OCI-LY1 (cell line): ENCODE measurements around the gene PM20D1.

ENCODE experiments used
- EZH2 ChIP-seq: fragments of 200-600 bp; sonication (generic), shearing (Covaris generic); IDR thresholded peaks from 2 replicates; pipeline ENCODE4 v1.8.0; 2017; ENCODE audit warnings: borderline replicate concordance, mixed run types, mild to moderate bottlenecking, antibody characterized with exemption, low read length, moderate library complexity, mixed read lengths
- TF ChIP-seq, protein P1 (sequence below): fragments of 200-600 bp; sonication (generic), shearing (Covaris generic); IDR thresholded peaks from 2 replicates; pipeline ENCODE4 v1.5.1; 2017; ENCODE audit warnings: mild to moderate bottlenecking, antibody characterized with exemption, low read length, moderate library complexity, mixed read lengths

DNA sequence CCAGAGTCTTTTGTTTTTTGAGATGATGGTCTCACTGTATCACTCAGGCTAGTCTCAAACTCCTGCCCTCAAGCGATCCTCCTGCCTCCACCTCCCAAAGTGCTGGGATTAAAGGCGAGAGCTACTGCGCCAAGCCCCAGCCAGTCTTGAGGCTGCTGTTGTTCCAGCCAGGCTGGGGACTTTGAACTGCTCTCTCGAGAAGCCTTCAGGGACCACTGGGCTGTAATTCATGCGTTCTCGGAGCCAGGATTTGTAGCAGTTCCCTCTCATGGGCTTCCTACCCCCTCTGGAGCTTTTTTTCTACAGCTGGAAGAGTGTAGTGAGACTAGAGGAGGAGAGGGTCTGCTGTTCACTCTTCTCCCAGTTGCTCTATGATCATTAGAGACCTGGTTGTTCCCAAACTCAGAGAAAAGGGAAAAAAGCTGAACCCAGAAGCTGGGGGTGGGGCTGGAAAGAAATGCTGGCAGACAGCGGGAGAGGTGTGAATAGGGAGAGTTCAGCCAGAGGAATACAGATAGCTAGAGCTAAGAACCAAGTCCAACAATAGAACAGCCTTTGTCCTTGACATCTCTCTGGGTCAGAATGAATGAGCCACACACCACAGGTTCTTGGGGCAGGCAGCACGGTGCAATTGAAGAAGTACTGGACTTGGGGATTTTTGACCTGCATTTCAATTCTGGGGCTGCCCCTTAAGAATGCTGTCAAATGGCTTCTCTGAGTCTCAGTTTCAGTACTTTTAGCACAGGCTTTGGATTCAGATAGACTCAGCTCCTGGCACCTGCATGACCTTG, 23.7 kb downstream of the PM20D1 start:
- TF ChIP-seq, protein P1, sequence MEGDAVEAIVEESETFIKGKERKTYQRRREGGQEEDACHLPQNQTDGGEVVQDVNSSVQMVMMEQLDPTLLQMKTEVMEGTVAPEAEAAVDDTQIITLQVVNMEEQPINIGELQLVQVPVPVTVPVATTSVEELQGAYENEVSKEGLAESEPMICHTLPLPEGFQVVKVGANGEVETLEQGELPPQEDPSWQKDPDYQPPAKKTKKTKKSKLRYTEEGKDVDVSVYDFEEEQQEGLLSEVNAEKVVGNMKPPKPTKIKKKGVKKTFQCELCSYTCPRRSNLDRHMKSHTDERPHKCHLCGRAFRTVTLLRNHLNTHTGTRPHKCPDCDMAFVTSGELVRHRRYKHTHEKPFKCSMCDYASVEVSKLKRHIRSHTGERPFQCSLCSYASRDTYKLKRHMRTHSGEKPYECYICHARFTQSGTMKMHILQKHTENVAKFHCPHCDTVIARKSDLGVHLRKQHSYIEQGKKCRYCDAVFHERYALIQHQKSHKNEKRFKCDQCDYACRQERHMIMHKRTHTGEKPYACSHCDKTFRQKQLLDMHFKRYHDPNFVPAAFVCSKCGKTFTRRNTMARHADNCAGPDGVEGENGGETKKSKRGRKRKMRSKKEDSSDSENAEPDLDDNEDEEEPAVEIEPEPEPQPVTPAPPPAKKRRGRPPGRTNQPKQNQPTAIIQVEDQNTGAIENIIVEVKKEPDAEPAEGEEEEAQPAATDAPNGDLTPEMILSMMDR: no peak
- TF ChIP-seq EZH2: no peak
